GM23338 (cell line): ENCODE measurements around the gene PDHX. TPM values are rescaled to one million over a fixed set of nuclear protein-coding genes. Genes with fewer than 3 reads are reported as not detected.

ENCODE experiments used
- ATAC-seq: fragments of 200-7000 bp; cut with Tn5 transposase; 3 replicates; pipeline ENCODE4 v1.9.1; 2020
- DNase-seq: peaks from one replicate; pipeline ENCODE4 v3.0.0-alpha.2; 2015; ENCODE audit warnings: low spot score
- H2AFZ ChIP-seq: fragments of 200-600 bp; sonication (generic); 2 replicates; pipeline ENCODE4 v1.8.0; 2016; ENCODE audit warnings: antibody characterized with exemption, mild to moderate bottlenecking, moderate library complexity
- H3F3A ChIP-seq: fragments of 200-600 bp; sonication (generic); replicated peaks from 2 replicates; pipeline ENCODE4 v1.8.0; 2017; ENCODE audit warnings: antibody characterized with exemption, mixed run types, low read depth
- H3K27ac ChIP-seq: fragments of 200-600 bp; sonication (generic); 2 replicates; pipeline ENCODE4 v1.6.1; 2016; ENCODE audit warnings: low read depth
- H3K27me3 ChIP-seq: fragments of 200-600 bp; sonication (generic); 2 replicates; pipeline ENCODE4 v1.8.0; 2016; ENCODE audit warnings: mild to moderate bottlenecking, mixed run types, moderate library complexity; ENCODE audit not compliant: insufficient read depth
- H3K36me3 ChIP-seq: fragments of 200-600 bp; sonication (generic); 2 replicates; pipeline ENCODE4 v1.8.0; 2016; ENCODE audit warnings: mild to moderate bottlenecking; ENCODE audit not compliant: insufficient read depth
- H3K4me1 ChIP-seq: fragments of 200-600 bp; sonication (generic); 2 replicates; pipeline ENCODE4 v1.8.0; 2016; ENCODE audit warnings: mild to moderate bottlenecking, moderate library complexity; ENCODE audit not compliant: insufficient read depth
- H3K4me2 ChIP-seq: fragments of 200-600 bp; sonication (generic); 2 replicates; pipeline ENCODE4 v1.7.1; 2017; ENCODE audit warnings: mixed run types
- H3K4me3 ChIP-seq: fragments of 200-600 bp; sonication (generic); 2 replicates; pipeline ENCODE4 v1.6.1; 2016; ENCODE audit warnings: mixed run types
- H3K79me2 ChIP-seq: fragments of 200-600 bp; sonication (generic); replicated peaks from 2 replicates; pipeline ENCODE4 v1.8.0; 2017; ENCODE audit warnings: mild to moderate bottlenecking; ENCODE audit not compliant: insufficient read depth
- H3K9me2 ChIP-seq: fragments of 200-600 bp; sonication (generic); 2 replicates; pipeline ENCODE4 v1.8.0; 2017; ENCODE audit not compliant: insufficient read depth
- H4K20me1 ChIP-seq: fragments of 200-600 bp; sonication (generic); replicated peaks from 2 replicates; pipeline ENCODE4 v1.8.0; 2017; ENCODE audit warnings: mild to moderate bottlenecking; ENCODE audit not compliant: insufficient read depth
- H3K27ac Mint-ChIP-seq: 2 replicates; pipeline ENCODE4 v1.8.0; 2020; ENCODE audit warnings: inconsistent platforms, mild to moderate bottlenecking, moderate library complexity, mixed read lengths
- H3K27me3 Mint-ChIP-seq: 3 replicates; pipeline ENCODE4 v1.8.0; 2022; ENCODE audit warnings: low read depth, mild to moderate bottlenecking, moderate library complexity, mixed read lengths, inconsistent platforms; ENCODE audit not compliant: insufficient read depth, poor library complexity
- H3K36me3 Mint-ChIP-seq: 3 replicates; pipeline ENCODE4 v1.8.0; 2021; ENCODE audit warnings: low read depth, mild to moderate bottlenecking, inconsistent platforms, moderate library complexity, mixed read lengths
- H3K4me1 Mint-ChIP-seq: 3 replicates; pipeline ENCODE4 v1.8.0; 2020; ENCODE audit warnings: mild to moderate bottlenecking, inconsistent platforms, mixed read lengths
- H3K4me3 Mint-ChIP-seq: 3 replicates; pipeline ENCODE4 v1.8.0; 2021; ENCODE audit warnings: moderate library complexity, mild to moderate bottlenecking, inconsistent platforms, mixed read lengths
- H3K9me3 Mint-ChIP-seq: 3 replicates; pipeline ENCODE4 v1.8.0; 2020; ENCODE audit warnings: moderate library complexity, mild to moderate bottlenecking, inconsistent platforms, mixed read lengths
- CTCF ChIP-seq, 2 experiments: fragments of 200-600 bp in 1 of 2; sonication (generic) in 1 of 2; conservative IDR thresholded peaks; 2 replicates each; pipeline versions ENCODE4 v1.5.1 to v1.6.1; 2016 to 2017; ENCODE audit warnings: antibody characterized with exemption in 2 of 2, low read depth in 2 of 2, mild to moderate bottlenecking in 2 of 2, moderate library complexity in 1 of 2
- EZH2phosphoT487 ChIP-seq: fragments of 200-600 bp; sonication (generic); IDR thresholded peaks from one replicate; pipeline ENCODE4 v1.8.1; 2018; ENCODE audit warnings: antibody characterized with exemption; ENCODE audit not compliant: unreplicated experiment
- JUNB ChIP-seq: IDR thresholded peaks from one replicate; pipeline ENCODE4 v1.6.1; 2016; ENCODE audit warnings: antibody characterized with exemption; ENCODE audit not compliant: unreplicated experiment
- POLR2AphosphoS5 ChIP-seq: IDR thresholded peaks from 2 replicates; pipeline ENCODE4 v1.6.1; 2016; ENCODE audit warnings: antibody characterized with exemption, low read depth
- REST ChIP-seq: IDR thresholded peaks from one replicate; pipeline ENCODE4 v1.6.1; 2018; ENCODE audit warnings: antibody characterized with exemption; ENCODE audit not compliant: unreplicated experiment
- STAT1 ChIP-seq: IDR thresholded peaks from one replicate; pipeline ENCODE4 v1.6.1; 2016; ENCODE audit warnings: antibody characterized with exemption; ENCODE audit not compliant: unreplicated experiment
- polyA plus RNA-seq: library from polyadenylated mRNA; unstranded; fragments of >200 nt; fragmentation: Nextera tagmentation; extraction: Ambion mirVana; gene quantifications from 2 replicates; pipeline ENCODE4 v1.2.1, GENCODE V29; 2016
- total RNA-seq: library from RNA; depleted of rRNA; stranded (reverse); fragments of >200 nt; shearing (Covaris generic); gene quantifications from 2 replicates; pipeline ENCODE4 v1.2.3, GENCODE V29; 2014
- TF ChIP-seq, protein P1 (sequence below): IDR thresholded peaks from 2 replicates; pipeline ENCODE4 v1.6.1; 2016; ENCODE audit warnings: antibody characterized with exemption

Gene PDHX
- total and polyA plus RNA-seq, 2 experiments from 2014 or later: 36.9 to 40.2 TPM

DNA sequence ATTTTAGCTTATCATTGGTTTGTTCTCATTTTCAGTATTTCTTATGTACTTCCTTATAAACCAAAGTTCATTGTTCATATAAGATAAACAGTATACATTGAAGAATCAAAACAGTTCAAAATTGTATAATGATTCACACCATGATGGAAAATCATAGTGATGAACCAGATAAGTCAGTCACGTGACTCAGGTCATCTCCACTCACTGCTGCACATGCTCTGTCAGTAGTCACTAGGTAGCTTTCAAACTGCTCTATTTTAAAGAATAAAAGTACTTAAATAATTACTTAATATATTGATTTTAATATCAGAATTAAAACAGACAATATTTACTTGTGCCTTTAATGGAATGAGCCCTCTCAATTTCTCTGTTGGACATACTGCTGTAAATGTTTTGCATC, 37.5 kb downstream of the PDHX start (continued):
- TF ChIP-seq REST (no peak), POLR2AphosphoS5 (no peak)

- peaks cover 2% of the 10 kb centered on the region for H3K27me3 Mint-ChIP-seq
- no peak for TF ChIP-seq CTCF (conservative IDR thresholded peaks at IDR 0.05; ENCODE audit: low read depth in 2 of 2)
Observed at GRCh38 chr11:34957206-34957605, 40.8 kb downstream of the PDHX start.

DNA sequence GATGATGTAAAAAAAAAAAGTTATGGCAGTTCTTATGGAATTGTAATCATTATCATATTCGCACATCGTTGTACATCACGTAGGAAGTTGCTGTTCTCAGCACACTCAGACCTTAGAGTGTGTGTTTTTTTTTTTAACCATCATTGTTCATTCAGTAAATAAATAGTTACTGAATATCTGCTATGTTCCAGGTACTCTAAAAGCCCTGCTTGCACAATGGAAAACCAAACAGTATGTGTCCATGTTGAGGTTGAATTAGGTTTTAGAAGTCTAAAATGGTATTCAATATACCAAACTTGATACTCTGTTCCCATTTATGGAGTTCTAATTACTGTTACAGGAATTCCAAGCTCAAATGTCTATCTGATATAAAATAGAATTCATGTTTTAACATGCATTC, 41.2 kb downstream of the PDHX start:
- peaks cover 4% of the 10 kb centered on the region; the same call in 1 of the 2 replicates for H3K79me2 ChIP-seq
- DNase-seq (no peak), ATAC-seq (no peak)
- H3K27me3 ChIP-seq: no peaks in the 10 kb centered on the region
- no peaks in the 10 kb centered on the region for H3K36me3 ChIP-seq
- no peak overlapping the region for H3K4me3 ChIP-seq
- Mint-ChIP-seq H3K9me3 (no peaks in the 10 kb centered on the region), H3K4me3 (no peak overlapping the region), H3K4me1 (no peaks in the 10 kb centered on the region), H3K36me3 (no peaks in the 10 kb centered on the region), H3K27me3 (peaks cover 2% of the 10 kb centered on the region), H3K27ac (no peak overlapping the region)
- H3K9me2 ChIP-seq: no peaks in the 10 kb centered on the region
- H2AFZ ChIP-seq: no peak overlapping the region
- H3K4me2 ChIP-seq: no peak overlapping the region
- H3K27ac ChIP-seq: no peak overlapping the region
- no peaks in the 10 kb centered on the region for H4K20me1 ChIP-seq
- no peaks in the 10 kb centered on the region for H3F3A ChIP-seq
- H3K4me1 ChIP-seq: no peaks in the 10 kb centered on the region
- TF ChIP-seq EZH2phosphoT487 (no peak), STAT1 (no peak), REST (no peak), CTCF (conservative IDR thresholded peaks at IDR 0.05; ENCODE audit: low read depth in 2 of 2) (no peak), JUNB (no peak)
- TF ChIP-seq, protein P1, sequence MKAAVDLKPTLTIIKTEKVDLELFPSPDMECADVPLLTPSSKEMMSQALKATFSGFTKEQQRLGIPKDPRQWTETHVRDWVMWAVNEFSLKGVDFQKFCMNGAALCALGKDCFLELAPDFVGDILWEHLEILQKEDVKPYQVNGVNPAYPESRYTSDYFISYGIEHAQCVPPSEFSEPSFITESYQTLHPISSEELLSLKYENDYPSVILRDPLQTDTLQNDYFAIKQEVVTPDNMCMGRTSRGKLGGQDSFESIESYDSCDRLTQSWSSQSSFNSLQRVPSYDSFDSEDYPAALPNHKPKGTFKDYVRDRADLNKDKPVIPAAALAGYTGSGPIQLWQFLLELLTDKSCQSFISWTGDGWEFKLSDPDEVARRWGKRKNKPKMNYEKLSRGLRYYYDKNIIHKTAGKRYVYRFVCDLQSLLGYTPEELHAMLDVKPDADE: no peak

More at GRCh38 chr11:34957206-34957605, 40.8 kb downstream of the PDHX start:
- H3K27ac ChIP-seq: no peak overlapping the region
- H3K9me3 Mint-ChIP-seq: no peaks in the 10 kb centered on the region
- H4K20me1 ChIP-seq: no peaks in the 10 kb centered on the region
- H3K27me3 ChIP-seq: no peaks in the 10 kb centered on the region
- DNase-seq: no peak
- no peak overlapping the region for H3K4me3 ChIP-seq
- H3K27ac Mint-ChIP-seq: no peak overlapping the region
- H3K4me2 ChIP-seq: no peak overlapping the region
- H3K79me2 ChIP-seq: peaks cover 4% of the 10 kb centered on the region; the same call in 1 of the 2 replicates
- H3K4me1 Mint-ChIP-seq: no peaks in the 10 kb centered on the region
- H3K9me2 ChIP-seq: no peaks in the 10 kb centered on the region
- H3F3A ChIP-seq: no peaks in the 10 kb centered on the region
- H2AFZ ChIP-seq: no peak overlapping the region
- H3K4me3 Mint-ChIP-seq: no peak overlapping the region
- H3K36me3 ChIP-seq: no peaks in the 10 kb centered on the region
- H3K36me3 Mint-ChIP-seq: no peaks in the 10 kb centered on the region
- ATAC-seq: no peak
- H3K4me1 ChIP-seq: no peaks in the 10 kb centered on the region
